MM.1S (cell line): ENCODE measurements around the gene GPC5.

Experiments used
- EZH2 ChIP-seq: fragments of 300-600 bp; sonication (generic); optimal IDR thresholded peaks from 2 replicates; pipeline ENCODE3; 2017; ENCODE audit warnings: low read depth, mild to moderate bottlenecking, antibody characterized with exemption, low read length, mixed read lengths
- TF ChIP-seq, protein P1 (sequence below): fragments of 300-600 bp; sonication (generic); IDR thresholded peaks from 2 replicates; pipeline ENCODE4 v1.5.1; 2016; ENCODE audit warnings: antibody characterized with exemption, low read length, mixed read lengths

DNA sequence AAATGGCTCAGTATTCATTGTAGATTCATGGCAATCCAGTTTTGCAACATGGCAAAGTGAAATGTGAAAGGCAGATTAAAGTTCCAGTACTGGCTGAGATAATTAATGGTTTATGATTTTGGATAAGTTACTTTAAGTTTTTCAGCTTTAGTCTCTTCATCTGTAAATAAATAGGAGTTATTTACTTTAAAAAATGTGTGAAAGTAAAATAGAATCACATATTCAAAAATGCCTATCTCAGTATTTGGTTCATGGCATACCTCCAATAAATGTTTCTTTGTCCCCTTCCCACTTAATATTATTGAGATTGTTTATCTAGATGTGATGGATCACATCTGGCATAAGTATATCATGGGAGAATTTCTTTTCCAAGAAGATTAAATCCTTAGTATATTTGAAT lies 426.0 kb downstream of the GPC5 start:
- TF ChIP-seq, protein P1, sequence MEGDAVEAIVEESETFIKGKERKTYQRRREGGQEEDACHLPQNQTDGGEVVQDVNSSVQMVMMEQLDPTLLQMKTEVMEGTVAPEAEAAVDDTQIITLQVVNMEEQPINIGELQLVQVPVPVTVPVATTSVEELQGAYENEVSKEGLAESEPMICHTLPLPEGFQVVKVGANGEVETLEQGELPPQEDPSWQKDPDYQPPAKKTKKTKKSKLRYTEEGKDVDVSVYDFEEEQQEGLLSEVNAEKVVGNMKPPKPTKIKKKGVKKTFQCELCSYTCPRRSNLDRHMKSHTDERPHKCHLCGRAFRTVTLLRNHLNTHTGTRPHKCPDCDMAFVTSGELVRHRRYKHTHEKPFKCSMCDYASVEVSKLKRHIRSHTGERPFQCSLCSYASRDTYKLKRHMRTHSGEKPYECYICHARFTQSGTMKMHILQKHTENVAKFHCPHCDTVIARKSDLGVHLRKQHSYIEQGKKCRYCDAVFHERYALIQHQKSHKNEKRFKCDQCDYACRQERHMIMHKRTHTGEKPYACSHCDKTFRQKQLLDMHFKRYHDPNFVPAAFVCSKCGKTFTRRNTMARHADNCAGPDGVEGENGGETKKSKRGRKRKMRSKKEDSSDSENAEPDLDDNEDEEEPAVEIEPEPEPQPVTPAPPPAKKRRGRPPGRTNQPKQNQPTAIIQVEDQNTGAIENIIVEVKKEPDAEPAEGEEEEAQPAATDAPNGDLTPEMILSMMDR = no peak
- TF ChIP-seq EZH2 = no peak
